GM12892 (cell line): ENCODE results near the gene CLEC4E.

ENCODE experiments used
- POLR2A ChIP-seq: IDR thresholded peaks from 2 replicates; pipeline ENCODE4 v1.6.1; 2011; ENCODE audit warnings: low read depth, low read length, control low read depth
- POLR2AphosphoS5 ChIP-seq: IDR thresholded peaks from 2 replicates; pipeline ENCODE4 v1.6.1; 2011; ENCODE audit warnings: low read depth, low read length, control low read depth

DNA sequence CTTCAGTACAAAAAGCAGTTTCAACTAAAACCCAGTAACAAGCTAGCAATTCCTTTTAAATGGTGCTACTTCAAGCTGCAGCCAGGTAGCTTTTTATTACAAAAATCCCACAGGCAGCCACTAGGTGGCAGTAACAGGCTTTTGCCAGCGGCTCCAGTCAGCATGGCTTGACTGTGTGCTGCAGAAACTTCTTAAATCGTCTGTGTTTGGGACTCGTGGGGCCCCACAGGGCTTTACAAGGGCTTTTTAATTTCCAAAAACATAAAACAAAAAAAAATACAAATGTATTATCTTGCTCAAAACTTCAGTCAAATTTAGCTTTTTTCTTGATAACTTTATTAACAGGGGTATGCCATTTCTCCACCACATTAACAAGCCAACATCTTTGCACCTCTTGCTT is 3.6 kb upstream of the CLEC4E start:
- TF ChIP-seq POLR2AphosphoS5 (no peak), POLR2A (no peak)
